Stimulated activated naive CD4-positive, alpha-beta T cell (primary cell): Measurements from ENCODE around the gene ATXN2L.

ENCODE experiments used
- DNase-seq, 6 experiments: peaks; one replicate each; lab custom pipeline; 2025; lab: John Stamatoyannopoulos, UW

The ATXN2L gene

GRCh38 chr16:28835864-28836760, 13.3 kb downstream of the ATXN2L start:
- no peak for DNase-seq

- no peak for DNase-seq
Measured at GRCh38 chr16:28836761-28837064, 13.9 kb downstream of the ATXN2L start.

GRCh38 chr16:28837672-28838557, 15.1 kb downstream of the ATXN2L start:
- DNase-seq: no peak

- no peak for DNase-seq
Measured at GRCh38 chr16:28838558-28838918, 15.7 kb downstream of the ATXN2L start.

GRCh38 chr16:28839004-28839639, 16.3 kb downstream of the ATXN2L start:
- DNase-seq: no peak

GRCh38 chr16:28839899-28840298, 17.1 kb downstream of the ATXN2L start:
- no peak for DNase-seq

- no peak for DNase-seq
Measured at GRCh38 chr16:28842696-28843095, 19.9 kb downstream of the ATXN2L start.

- no peak for DNase-seq
Measured at GRCh38 chr16:28843766-28844165, 21.0 kb downstream of the ATXN2L start.

GRCh38 chr16:28844226-28844885, 21.6 kb downstream of the ATXN2L start:
- no peak for DNase-seq

- DNase-seq: no peak
Measured at GRCh38 chr16:28845293-28845692, 22.5 kb downstream of the ATXN2L start.

- no peak for DNase-seq
Measured at GRCh38 chr16:28845761-28846079, 22.9 kb downstream of the ATXN2L start.

GRCh38 chr16:28846080-28846932, 23.5 kb downstream of the ATXN2L start, which contains the start of gene TUFM:
Gene TUFM (minus strand): TSS chr16:28846348. CDS start chr16:28846269, 79 bp downstream.
- peak; percentile 92 to 98 (median 98) for DNase-seq

- DNase-seq: no peak
Measured at GRCh38 chr16:28846933-28847273, 24.1 kb downstream of the ATXN2L start.

- DNase-seq: no peak
Measured at GRCh38 chr16:28858421-28858820, 35.6 kb downstream of the ATXN2L start.

GRCh38 chr16:28859326-28859725, 36.5 kb downstream of the ATXN2L start:
- DNase-seq: no peak

- DNase-seq: peak in 4 of 6 experiments; percentile 9 to 38 (median 18)
Measured at GRCh38 chr16:28863929-28864793, 41.4 kb downstream of the ATXN2L start.

GRCh38 chr16:28865001-28865688, 42.3 kb downstream of the ATXN2L start:
- no peak for DNase-seq

- no peak for DNase-seq
Measured at GRCh38 chr16:28865722-28866453, 43.1 kb downstream of the ATXN2L start.

- DNase-seq: no peak
Measured at GRCh38 chr16:28866454-28866804, 43.6 kb downstream of the ATXN2L start.
